Esophagus muscularis mucosa (tissue), 3 donors: ENCODE measurements around the gene NPIPB6.

Experiments
- CTCF ChIP-seq, 3 experiments: fragments of 200-600 bp in 2 of 3; fragments of 450-650 bp in 1 of 3; sonication (generic) in 2 of 3; IDR thresholded peaks; one replicate each; pipeline ENCODE4 v1.5.1; 2017 to 2019; ENCODE audit warnings: antibody characterized with exemption in 3 of 3, mild to moderate bottlenecking in 2 of 3, moderate library complexity in 1 of 3
- POLR2A ChIP-seq: fragments of 450-650 bp; IDR thresholded peaks from one replicate; pipeline ENCODE4 v1.6.1; 2017; ENCODE audit warnings: antibody characterized with exemption, moderate library complexity, mild to moderate bottlenecking, low read depth

DNA sequence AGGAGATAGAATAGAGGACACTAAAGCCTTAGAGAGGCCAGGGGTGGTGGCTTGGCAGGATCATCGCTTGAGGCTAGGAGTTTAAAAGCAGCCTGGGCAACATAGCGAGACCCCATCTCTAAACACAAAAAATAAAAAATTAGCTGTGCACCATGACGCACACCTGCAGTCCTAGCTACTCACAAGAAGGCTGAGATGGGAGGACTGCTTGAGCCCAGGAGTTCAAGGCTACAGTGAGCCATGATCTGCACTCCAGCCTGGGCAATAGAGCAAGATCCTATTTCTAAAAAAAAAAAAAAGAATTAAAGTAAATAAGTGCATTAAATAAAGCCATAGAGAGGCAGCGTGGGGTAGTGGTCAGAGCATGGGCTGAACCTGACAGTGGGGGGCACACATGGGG is 51.9 kb downstream of the NPIPB6 start:
- TF ChIP-seq CTCF (IDR thresholded peaks at IDR 0.05): no peak
- TF ChIP-seq POLR2A: no peak
